Neural progenitor cell (in vitro differentiated cells): ENCODE data around the gene AMER2.

Experiments
- EZH2 ChIP-seq: fragments of 200-600 bp; sonication (generic); IDR thresholded peaks from 2 replicates; pipeline ENCODE4 v1.6.1; 2017; ENCODE audit warnings: antibody characterized with exemption, mild to moderate bottlenecking, moderate library complexity
- EZH2phosphoT487 ChIP-seq: fragments of 200-600 bp; sonication (generic); IDR thresholded peaks from 2 replicates; pipeline ENCODE4 v1.6.1; 2017; ENCODE audit warnings: antibody characterized with exemption
- TF ChIP-seq, protein P1 (sequence below): fragments of 200-600 bp; sonication (generic); IDR thresholded peaks from 2 replicates; pipeline ENCODE4 v1.5.1; 2017; ENCODE audit warnings: antibody characterized with exemption, mild to moderate bottlenecking

DNA sequence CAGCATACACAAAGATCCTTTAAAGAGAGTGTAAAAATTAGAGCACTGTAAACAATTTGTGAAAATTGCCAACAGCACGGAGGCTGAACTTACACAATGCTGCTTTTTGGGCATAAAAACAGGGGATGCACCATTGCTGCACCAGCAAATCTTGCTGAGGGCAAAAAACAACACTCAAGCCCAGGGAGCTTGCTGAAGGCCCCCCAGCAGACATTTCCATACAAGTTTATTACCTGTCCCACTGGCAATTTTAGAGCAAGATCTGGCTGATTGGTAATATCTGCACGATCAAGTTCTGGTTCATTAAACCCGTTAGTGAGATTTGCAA lies 34.3 kb downstream of the AMER2 start:
- TF ChIP-seq EZH2 (no peak), EZH2phosphoT487 (no peak)
- TF ChIP-seq, protein P1, sequence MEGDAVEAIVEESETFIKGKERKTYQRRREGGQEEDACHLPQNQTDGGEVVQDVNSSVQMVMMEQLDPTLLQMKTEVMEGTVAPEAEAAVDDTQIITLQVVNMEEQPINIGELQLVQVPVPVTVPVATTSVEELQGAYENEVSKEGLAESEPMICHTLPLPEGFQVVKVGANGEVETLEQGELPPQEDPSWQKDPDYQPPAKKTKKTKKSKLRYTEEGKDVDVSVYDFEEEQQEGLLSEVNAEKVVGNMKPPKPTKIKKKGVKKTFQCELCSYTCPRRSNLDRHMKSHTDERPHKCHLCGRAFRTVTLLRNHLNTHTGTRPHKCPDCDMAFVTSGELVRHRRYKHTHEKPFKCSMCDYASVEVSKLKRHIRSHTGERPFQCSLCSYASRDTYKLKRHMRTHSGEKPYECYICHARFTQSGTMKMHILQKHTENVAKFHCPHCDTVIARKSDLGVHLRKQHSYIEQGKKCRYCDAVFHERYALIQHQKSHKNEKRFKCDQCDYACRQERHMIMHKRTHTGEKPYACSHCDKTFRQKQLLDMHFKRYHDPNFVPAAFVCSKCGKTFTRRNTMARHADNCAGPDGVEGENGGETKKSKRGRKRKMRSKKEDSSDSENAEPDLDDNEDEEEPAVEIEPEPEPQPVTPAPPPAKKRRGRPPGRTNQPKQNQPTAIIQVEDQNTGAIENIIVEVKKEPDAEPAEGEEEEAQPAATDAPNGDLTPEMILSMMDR: no peak
